Mesothelial cell of epicardium (in vitro differentiated cells): ENCODE results near the gene ZNF790. TPM values are rescaled to one million over a fixed set of nuclear protein-coding genes. Genes with fewer than 3 reads are reported as not detected.

Experiments used
- DNase-seq, 2 experiments: peaks; one replicate each; pipeline ENCODE4 v3.0.0; 2021; ENCODE audit warnings: low spot score in 2 of 2; ENCODE audit not compliant: unreplicated experiment in 2 of 2
- H3K27ac Mint-ChIP-seq: 2 replicates; pipeline ENCODE4 v1.8.0; 2021; ENCODE audit warnings: mixed read lengths
- H3K27me3 Mint-ChIP-seq: 2 replicates; pipeline ENCODE4 v1.8.0; 2021; ENCODE audit warnings: low read depth, mixed read lengths
- H3K36me3 Mint-ChIP-seq: 2 replicates; pipeline ENCODE4 v1.8.0; 2021; ENCODE audit warnings: mixed read lengths
- H3K4me1 Mint-ChIP-seq: 2 replicates; pipeline ENCODE4 v1.8.0; 2021; ENCODE audit warnings: mixed read lengths
- H3K4me3 Mint-ChIP-seq: 2 replicates; pipeline ENCODE4 v1.8.0; 2021; ENCODE audit warnings: mild to moderate bottlenecking, moderate library complexity, mixed read lengths
- H3K9me3 Mint-ChIP-seq: 2 replicates; pipeline ENCODE4 v1.8.0; 2021; ENCODE audit warnings: mixed read lengths
- CTCF ChIP-seq: fragments of 200-600 bp; sonication (generic); IDR thresholded peaks from one replicate; pipeline ENCODE4 v1.5.0; 2021; ENCODE audit warnings: antibody characterized with exemption; ENCODE audit not compliant: unreplicated experiment
- total RNA-seq: library from RNA; stranded (reverse); gene quantifications from 3 replicates; pipeline ENCODE4 v1.2.1, GENCODE V29; 2021

The ZNF790 gene
- total RNA-seq, 1 donor from 2014 or later: 12.8 TPM

- Mint-ChIP-seq H3K4me1 (peaks cover 3% of the 10 kb centered on the region), H3K27ac (no peak overlapping the region), H3K4me3 (no peak overlapping the region), H3K9me3 (peaks cover 22% of the 10 kb centered on the region), H3K36me3 (peaks cover 46% of the 10 kb centered on the region), H3K27me3 (no peaks in the 10 kb centered on the region)
- DNase-seq: peak; percentile 77 to 80
- TF ChIP-seq CTCF: no peak
Observed at GRCh38 chr19:36849701-36850558, 11.7 kb upstream of the ZNF790 start.

- peak overlapping the region; percentile 93 for H3K27ac Mint-ChIP-seq
- DNase-seq: no peak
- H3K9me3 Mint-ChIP-seq: peaks cover 15% of the 10 kb centered on the region
- peak overlapping the region; percentile 65 for H3K4me3 Mint-ChIP-seq
- no peaks in the 10 kb centered on the region for H3K27me3 Mint-ChIP-seq
- no peak for TF ChIP-seq CTCF
- H3K4me1 Mint-ChIP-seq: peaks cover 3% of the 10 kb centered on the region
- peaks cover 42% of the 10 kb centered on the region for H3K36me3 Mint-ChIP-seq
Observed at GRCh38 chr19:36847968-36848367, 9.8 kb upstream of the ZNF790 start.

GRCh38 chr19:36838784-36839324 is 667 bp upstream of the ZNF790 start:
- Mint-ChIP-seq H3K4me1 (peaks cover 6% of the 10 kb centered on the region), H3K27me3 (no peaks in the 10 kb centered on the region), H3K36me3 (peaks cover 44% of the 10 kb centered on the region), H3K4me3 (no peak overlapping the region), H3K27ac (no peak overlapping the region), H3K9me3 (peaks cover 18% of the 10 kb centered on the region)
- no peak for DNase-seq
- no peak for TF ChIP-seq CTCF

- no peak for DNase-seq
- peaks cover 29% of the 10 kb centered on the region for H3K9me3 Mint-ChIP-seq
- peaks cover 6% of the 10 kb centered on the region for H3K4me1 Mint-ChIP-seq
- TF ChIP-seq CTCF: no peak
- no peak overlapping the region for H3K27ac Mint-ChIP-seq
- H3K27me3 Mint-ChIP-seq: no peaks in the 10 kb centered on the region
- no peak overlapping the region for H3K4me3 Mint-ChIP-seq
- H3K36me3 Mint-ChIP-seq: peaks cover 49% of the 10 kb centered on the region
Observed at GRCh38 chr19:36837176-36837905, 846 bp downstream of the ZNF790 start.

GRCh38 chr19:36833430-36833829 is 4.8 kb downstream of the ZNF790 start:
- peaks cover 70% of the 10 kb centered on the region for H3K36me3 Mint-ChIP-seq
- no peak for TF ChIP-seq CTCF
- no peak for DNase-seq
- no peak overlapping the region for H3K4me3 Mint-ChIP-seq
- H3K4me1 Mint-ChIP-seq: no peaks in the 10 kb centered on the region
- no peaks in the 10 kb centered on the region for H3K27me3 Mint-ChIP-seq
- no peak overlapping the region for H3K27ac Mint-ChIP-seq
- peaks cover 57% of the 10 kb centered on the region for H3K9me3 Mint-ChIP-seq
